Measurements from ENCODE around the gene C2orf76.
A peak's percentile ranks its signal among the peaks of the same experiment; 100 is the strongest.

The C2orf76 gene

GRCh38 chr2:119384971-119385370 is 18.3 kb upstream of the C2orf76 start:
- Histone ChIP-seq H3K36me3 (ENCODE audit: insufficient read depth, low read length) (no peaks in the 10 kb centered on the region), H3K4me3 (ENCODE audit: low read length, poor library complexity, severe bottlenecking) (no peak overlapping the region), H3K27me3 (ENCODE audit: insufficient read depth, low read length, poor library complexity, severe bottlenecking) (no peaks in the 10 kb centered on the region), H3K9ac (ENCODE audit: low read depth, low read length, poor library complexity, severe bottlenecking) (no peak overlapping the region), H3K79me2 (ENCODE audit: insufficient read depth, low read length) (no peaks in the 10 kb centered on the region), H3F3A (ENCODE audit: low read depth) (no peaks in the 10 kb centered on the region; the same call in 1 of the 2 replicates), H3K4me1 (ENCODE audit: insufficient read depth, low read length, poor library complexity, severe bottlenecking) (peaks cover 21% of the 10 kb centered on the region), H3K9me3 (ENCODE audit: insufficient read depth, low read depth, low read length) (no peaks in the 10 kb centered on the region), H3K9me2 (replicated peaks; ENCODE audit: low read depth, low read length) (no peaks in the 10 kb centered on the region), H2AFZ (ENCODE audit: low read length) (no peak overlapping the region), H3K4me2 (ENCODE audit: low read depth, low read length, poor library complexity, severe bottlenecking) (no peak overlapping the region), H4K20me1 (ENCODE audit: insufficient read depth, low read length, poor library complexity, severe bottlenecking) (no peaks in the 10 kb centered on the region)
- TF ChIP-seq, protein P1, sequence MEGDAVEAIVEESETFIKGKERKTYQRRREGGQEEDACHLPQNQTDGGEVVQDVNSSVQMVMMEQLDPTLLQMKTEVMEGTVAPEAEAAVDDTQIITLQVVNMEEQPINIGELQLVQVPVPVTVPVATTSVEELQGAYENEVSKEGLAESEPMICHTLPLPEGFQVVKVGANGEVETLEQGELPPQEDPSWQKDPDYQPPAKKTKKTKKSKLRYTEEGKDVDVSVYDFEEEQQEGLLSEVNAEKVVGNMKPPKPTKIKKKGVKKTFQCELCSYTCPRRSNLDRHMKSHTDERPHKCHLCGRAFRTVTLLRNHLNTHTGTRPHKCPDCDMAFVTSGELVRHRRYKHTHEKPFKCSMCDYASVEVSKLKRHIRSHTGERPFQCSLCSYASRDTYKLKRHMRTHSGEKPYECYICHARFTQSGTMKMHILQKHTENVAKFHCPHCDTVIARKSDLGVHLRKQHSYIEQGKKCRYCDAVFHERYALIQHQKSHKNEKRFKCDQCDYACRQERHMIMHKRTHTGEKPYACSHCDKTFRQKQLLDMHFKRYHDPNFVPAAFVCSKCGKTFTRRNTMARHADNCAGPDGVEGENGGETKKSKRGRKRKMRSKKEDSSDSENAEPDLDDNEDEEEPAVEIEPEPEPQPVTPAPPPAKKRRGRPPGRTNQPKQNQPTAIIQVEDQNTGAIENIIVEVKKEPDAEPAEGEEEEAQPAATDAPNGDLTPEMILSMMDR (conservative IDR thresholded peaks at IDR 0.05; ENCODE audit: low read length), result no peak

GRCh38 chr2:119383410-119384140 is 16.9 kb upstream of the C2orf76 start:
- no peaks in the 10 kb centered on the region; the same call in 1 of the 2 replicates for H3F3A ChIP-seq (ENCODE audit: low read depth)
- H3K9ac ChIP-seq (ENCODE audit: low read depth, low read length, poor library complexity, severe bottlenecking), result no peak overlapping the region
- peaks cover 13% of the 10 kb centered on the region for H3K4me1 ChIP-seq (ENCODE audit: insufficient read depth, low read length, poor library complexity, severe bottlenecking)
- H3K9me3 ChIP-seq (ENCODE audit: insufficient read depth, low read depth, low read length), result no peaks in the 10 kb centered on the region
- H4K20me1 ChIP-seq (ENCODE audit: insufficient read depth, low read length, poor library complexity, severe bottlenecking), result no peaks in the 10 kb centered on the region
- 0 out of 2 replicates have a peak overlapping the region, but pooled peaks have one; percentile 8 for H2AFZ ChIP-seq (ENCODE audit: low read length)
- H3K4me3 ChIP-seq (ENCODE audit: low read length, poor library complexity, severe bottlenecking), result no peak overlapping the region
- no peaks in the 10 kb centered on the region for H3K36me3 ChIP-seq (ENCODE audit: insufficient read depth, low read length)
- TF ChIP-seq, protein P1 (conservative IDR thresholded peaks at IDR 0.05; ENCODE audit: low read length), result no peak
- no peak for TF ChIP-seq EZH2phosphoT487 (IDR thresholded peaks at IDR 0.05; ENCODE audit: borderline replicate concordance)
- H3K79me2 ChIP-seq (ENCODE audit: insufficient read depth, low read length), result no peaks in the 10 kb centered on the region
- no peak overlapping the region for H3K4me2 ChIP-seq (ENCODE audit: low read depth, low read length, poor library complexity, severe bottlenecking)
- H3K9me2 ChIP-seq (replicated peaks; ENCODE audit: low read depth, low read length), result no peaks in the 10 kb centered on the region
- no peaks in the 10 kb centered on the region for H3K27me3 ChIP-seq (ENCODE audit: insufficient read depth, low read length, poor library complexity, severe bottlenecking)

GRCh38 chr2:119378566-119378965 is 11.9 kb upstream of the C2orf76 start:
- Histone ChIP-seq H3F3A (ENCODE audit: low read depth) (no peaks in the 10 kb centered on the region), H3K9me3 (ENCODE audit: insufficient read depth, low read depth, low read length) (no peaks in the 10 kb centered on the region), H3K4me1 (ENCODE audit: insufficient read depth, low read length, poor library complexity, severe bottlenecking) (no peaks in the 10 kb centered on the region), H3K9ac (ENCODE audit: low read depth, low read length, poor library complexity, severe bottlenecking) (no peak overlapping the region), H3K9me2 (replicated peaks; ENCODE audit: low read depth, low read length) (no peaks in the 10 kb centered on the region), H3K27me3 (ENCODE audit: insufficient read depth, low read length, poor library complexity, severe bottlenecking) (no peaks in the 10 kb centered on the region), H3K36me3 (ENCODE audit: insufficient read depth, low read length) (no peaks in the 10 kb centered on the region; the same call in 1 of the 2 replicates), H3K79me2 (ENCODE audit: insufficient read depth, low read length) (no peaks in the 10 kb centered on the region), H2AFZ (ENCODE audit: low read length) (no peak overlapping the region), H3K4me3 (ENCODE audit: low read length, poor library complexity, severe bottlenecking) (no peak overlapping the region), H3K4me2 (ENCODE audit: low read depth, low read length, poor library complexity, severe bottlenecking) (no peak overlapping the region), H4K20me1 (ENCODE audit: insufficient read depth, low read length, poor library complexity, severe bottlenecking) (no peaks in the 10 kb centered on the region)
- no peak for TF ChIP-seq EZH2phosphoT487 (IDR thresholded peaks at IDR 0.05; ENCODE audit: borderline replicate concordance)
- TF ChIP-seq, protein P1 (conservative IDR thresholded peaks at IDR 0.05; ENCODE audit: low read length), result no peak
